Stimulated activated CD8-positive, alpha-beta memory T cell treated with anti-CD3 and anti-CD28 coated beads, Interleukin-12 subunit alpha, Interleukin-12 subunit beta, amount 100 ng/mL, for 24 hours (primary cell): Measurements from ENCODE around the gene CHMP4A.

Source experiments
- DNase-seq: peaks from one replicate; pipeline ENCODE4 v3.0.0-alpha.2; 2020; ENCODE audit errors: extremely low read depth

Gene CHMP4A

DNA sequence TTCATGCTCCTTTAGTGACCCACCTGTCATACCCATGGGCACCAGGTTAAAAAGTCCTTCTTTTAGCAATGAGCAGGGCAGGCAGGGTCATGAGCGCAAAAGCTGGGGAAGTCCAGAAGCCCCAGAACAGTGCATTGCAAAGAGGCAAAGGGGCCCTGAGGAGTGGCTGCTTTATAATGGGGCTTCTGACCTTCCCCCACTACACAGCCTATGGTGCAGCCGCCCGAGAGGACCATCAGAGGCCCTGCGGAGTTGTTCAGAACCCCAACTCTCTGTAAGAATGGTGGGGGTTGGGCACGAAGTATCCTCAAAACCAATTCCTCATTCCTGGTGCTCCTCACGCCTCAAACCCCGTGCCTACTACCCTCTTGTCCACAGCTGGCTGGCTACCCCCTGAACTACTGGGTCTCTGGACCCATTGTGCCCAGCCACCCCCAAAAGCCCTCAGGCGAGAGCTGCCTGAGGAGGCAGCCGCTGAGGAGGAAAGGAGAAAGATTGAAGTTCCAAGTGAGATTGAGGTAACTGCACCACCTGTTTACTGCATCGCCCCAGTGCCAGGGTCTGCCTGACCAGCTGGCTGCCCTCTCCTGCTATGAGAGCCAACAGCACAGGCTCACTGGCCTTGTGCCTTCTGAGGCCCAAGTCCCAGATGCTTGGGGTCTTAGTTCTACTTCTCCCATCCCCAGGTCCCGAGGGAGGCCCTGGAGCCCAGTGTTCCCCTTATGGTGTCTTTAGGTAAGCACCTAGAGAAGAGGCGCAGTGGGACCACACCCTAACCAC is 34.7 kb downstream of the CHMP4A start:
- DNase-seq = no peak

DNA sequence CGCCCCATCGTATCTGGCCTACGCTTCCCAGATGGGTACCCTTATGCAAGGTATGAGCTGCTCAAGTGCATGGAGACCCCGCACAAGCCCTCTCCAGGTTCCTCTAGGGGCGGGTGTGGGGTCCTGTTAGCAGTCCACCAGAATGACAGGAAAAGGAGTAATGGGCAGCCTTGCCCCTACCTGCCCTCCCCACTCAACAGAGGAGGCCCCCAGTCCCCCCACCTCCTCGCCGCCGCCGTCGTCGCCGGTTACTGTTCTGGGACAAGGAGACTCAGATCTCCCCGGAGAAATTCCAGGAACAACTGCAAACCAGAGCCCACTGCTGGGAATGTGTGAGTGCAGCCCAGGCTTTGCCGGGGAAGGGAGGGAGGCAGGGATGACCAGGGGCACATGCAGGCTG is 35.4 kb downstream of the CHMP4A start:
- DNase-seq = no peak

- DNase-seq = no peak
Observed at GRCh38 chr14:24177041-24177825, 36.1 kb downstream of the CHMP4A start.

- no peak for DNase-seq
Observed at GRCh38 chr14:24176599-24176998, 36.7 kb downstream of the CHMP4A start.

GRCh38 chr14:24172871-24173281 is 40.4 kb downstream of the CHMP4A start:
- no peak for DNase-seq

GRCh38 chr14:24172261-24172860 is 40.9 kb downstream of the CHMP4A start:
- no peak for DNase-seq

DNA sequence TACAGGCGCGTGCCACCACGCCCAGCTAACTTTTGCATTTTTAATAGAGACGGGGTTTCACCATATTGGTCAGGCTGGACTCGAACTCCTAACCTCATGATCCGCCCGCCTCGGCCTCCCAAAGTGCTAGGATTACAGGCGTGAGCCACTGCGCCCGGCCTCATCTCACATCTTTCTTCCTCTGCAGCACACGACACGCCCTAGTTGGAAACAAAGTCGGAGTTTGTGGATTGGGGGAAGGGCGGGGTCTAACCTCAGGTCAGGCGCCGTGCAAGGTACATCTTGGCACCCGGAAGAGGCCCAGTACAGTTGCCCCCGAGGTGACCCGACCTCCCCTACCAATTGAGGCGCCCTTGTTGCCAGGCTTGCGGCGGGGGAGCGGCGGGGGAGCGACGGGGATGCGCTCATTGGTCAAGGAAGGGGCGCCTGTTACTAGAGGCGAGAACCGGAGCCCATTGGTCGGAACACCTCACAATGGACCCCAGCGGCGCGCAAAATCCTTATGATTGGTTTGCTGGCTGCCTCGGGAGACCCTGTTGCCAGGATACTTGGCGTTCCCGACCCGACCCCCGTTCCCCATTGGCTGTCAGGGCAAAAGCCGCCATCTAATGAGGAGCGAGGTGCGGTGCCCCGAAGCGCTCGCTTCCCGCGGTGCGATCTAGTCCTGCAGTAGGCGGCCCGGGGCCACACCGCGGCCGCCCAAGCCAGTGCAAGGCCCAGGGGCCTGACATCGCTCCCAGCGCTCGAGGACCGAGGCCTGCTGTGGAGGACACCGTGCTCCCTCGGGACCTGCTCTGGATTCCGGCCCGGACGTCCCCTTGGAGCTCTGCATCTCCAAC is 41.6 kb downstream of the CHMP4A start, which contains the start of gene REC8:
REC8 (plus strand) TSS at position 659 of the 839 bp plus-strand sequence. CDS start 473 bp downstream, outside the sequence.
- peak; percentile 41 for DNase-seq

DNA sequence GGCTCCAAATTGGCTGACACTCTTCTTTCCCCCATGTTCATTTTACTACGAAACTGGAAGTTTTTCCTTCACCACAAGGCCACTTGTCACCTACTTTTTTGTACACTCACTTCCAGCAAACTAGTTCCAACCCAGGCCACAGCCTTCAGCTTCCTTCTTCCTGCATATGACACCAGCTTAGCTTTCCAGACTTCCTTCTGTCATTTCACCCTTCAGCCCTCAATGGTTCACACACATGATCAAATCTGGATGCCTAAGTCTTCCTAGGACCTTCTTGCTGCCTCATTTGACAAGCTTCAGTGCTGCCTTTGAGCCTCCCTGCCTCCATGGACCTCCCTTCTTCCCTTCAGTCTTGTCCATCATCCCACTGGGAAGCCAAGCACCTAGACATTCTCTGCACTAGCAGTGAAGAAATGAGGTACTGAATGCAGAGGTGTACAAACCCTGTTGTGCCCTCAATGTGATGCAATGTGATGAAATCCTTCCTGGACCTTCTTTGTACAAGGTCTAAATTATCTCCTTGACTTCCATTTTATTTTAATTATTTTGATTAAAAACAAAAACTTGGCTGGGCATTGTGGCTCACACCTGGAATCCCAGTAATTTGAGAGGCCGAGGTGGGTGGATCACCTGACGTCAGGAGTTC is 45.7 kb downstream of the CHMP4A start:
- no peak for DNase-seq

- no peak for DNase-seq
Observed at GRCh38 chr14:24165785-24166184, 47.5 kb downstream of the CHMP4A start.

- no peak for DNase-seq
Observed at GRCh38 chr14:24164518-24164991, 48.7 kb downstream of the CHMP4A start.

DNA sequence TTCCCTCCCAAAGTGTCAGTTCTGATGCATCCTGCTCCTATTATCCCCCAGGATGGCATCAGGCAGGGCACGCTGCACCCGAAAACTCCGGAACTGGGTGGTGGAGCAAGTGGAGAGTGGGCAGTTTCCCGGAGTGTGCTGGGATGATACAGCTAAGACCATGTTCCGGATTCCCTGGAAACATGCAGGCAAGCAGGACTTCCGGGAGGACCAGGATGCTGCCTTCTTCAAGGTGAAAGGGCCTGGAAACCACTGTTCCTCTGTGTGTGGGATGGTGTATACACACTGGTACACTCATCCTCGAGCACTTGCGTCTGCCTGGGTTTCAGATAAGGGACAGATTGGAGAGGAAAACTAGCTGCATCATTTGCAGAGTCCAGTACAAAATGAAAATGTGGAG is 51.2 kb downstream of the CHMP4A start:
- no peak for DNase-seq

DNA sequence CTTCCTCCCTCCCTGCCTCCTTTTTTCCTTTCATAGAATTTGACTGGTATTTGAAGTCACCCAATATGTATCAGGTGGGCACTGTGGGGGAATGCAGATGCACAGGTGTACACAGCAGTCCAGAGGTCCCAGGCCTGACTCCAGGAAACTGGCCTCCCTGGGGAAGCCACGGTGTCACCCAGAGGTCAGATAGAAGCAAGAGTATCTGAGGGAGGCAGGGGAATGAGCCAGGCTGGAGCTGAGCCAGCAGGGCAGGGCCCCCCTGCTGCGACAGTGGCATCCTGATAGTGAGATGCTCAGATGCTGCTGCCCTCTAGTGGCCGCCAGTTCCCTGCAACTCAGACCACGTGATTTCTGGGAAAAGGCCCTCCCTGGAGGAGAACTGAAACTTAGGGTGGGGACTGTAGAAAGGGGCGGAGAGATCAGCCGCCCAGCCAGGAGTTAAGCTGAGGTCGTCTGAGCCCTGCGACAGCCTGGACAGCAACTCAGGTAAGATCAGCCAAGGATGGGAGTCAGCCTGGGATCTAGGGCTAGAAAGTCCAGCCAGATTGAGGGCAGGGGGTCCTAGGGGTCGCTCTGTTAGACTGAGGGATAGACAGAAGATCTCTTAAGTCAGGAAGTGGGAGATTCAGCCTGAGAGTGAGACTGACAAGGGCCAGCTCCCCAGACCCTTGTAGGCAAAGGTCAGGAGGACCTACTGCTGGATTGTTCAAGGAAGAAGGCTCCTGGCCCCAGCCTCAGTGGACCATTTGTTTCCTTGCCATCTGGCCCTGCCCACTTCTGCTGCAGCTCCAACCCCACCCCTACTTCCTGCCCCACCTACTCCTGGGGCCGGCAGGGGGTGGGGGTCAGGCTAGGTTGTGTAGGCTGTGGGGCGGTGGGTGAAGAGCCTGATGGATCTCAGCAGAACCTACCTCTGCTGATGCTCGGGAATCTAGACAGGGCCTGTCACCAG is 52.2 kb downstream of the CHMP4A start, which contains the start of gene IRF9:
IRF9 (plus strand) TSS at position 416 of the 955 bp plus-strand sequence. CDS start 880 bp downstream, outside the sequence.
- DNase-seq = peak; percentile 84

DNA sequence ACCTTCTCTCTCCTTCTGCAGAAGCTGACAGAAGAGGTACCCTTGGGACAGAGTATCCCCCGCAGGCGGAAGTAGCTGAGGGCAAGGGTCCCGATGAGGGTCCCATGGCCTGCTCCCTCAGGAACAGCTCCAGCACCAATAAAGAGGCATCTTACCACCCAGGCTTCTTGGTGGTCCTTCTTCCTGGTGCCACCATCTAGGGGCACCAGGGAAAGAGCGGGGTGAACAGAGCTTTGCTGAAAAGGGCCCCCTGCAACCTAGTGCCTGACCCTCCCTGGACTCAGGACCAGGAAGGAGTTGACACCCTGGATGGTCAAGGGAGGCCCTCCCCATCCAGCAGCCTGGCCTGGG is 52.8 kb downstream of the CHMP4A start:
- DNase-seq = no peak

- no peak for DNase-seq
Observed at GRCh38 chr14:24159777-24160498, 53.4 kb downstream of the CHMP4A start.
